ENCODE results near the gene ADD1. TPM values are rescaled to one million over a fixed set of nuclear protein-coding genes. Genes with fewer than 3 reads are reported as not detected.

ADD1 gene
- polyA plus RNA-seq, 1 donor, result 290 TPM

DNA sequence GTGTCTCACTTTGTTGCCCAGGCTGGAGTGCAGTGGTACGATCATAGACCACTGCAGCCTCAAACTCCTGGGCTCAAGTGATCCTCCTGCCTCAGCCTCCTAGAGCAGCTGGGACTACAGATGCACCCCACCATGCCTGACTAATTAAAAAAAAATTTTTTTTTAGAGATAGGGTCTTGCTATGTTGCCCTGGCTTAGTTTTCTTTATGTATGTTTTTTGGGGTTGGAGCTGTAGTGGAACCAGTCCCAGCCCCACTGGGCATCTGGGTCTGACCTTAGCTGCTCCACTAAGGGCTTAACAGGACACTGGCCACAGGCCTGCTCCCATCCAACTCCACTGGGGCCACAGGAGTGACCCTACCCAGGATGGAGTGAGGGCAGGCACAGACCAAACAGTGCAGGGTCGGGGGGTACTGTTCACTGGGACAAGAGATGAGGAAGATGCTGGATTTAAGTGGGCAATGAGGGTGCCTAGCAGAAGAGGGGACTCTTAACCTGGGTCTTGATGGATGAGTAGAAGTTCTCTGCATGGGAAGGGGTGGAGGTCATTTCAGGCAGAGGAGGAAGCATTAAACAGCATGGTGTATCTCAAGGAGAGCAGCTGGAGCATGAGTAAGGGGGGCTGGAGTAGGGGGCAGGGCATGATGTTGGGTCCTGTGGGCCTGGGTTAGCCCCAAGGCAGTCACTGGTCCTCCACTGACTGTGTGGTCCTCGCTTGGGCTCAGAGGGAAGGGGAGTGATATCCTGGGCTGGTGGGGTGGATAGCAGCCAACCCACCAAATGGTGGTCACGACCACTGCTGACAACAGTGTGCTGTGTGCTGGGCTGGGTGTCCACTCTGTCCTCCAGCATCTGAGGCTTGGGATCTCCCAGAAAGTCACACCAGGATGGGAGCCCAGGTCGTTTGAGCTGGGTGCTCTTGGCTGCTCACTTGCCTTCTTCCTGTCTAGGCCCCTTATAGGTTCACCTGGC, 24.1 kb upstream of the ADD1 start:
- no peak for DNase-seq

DNA sequence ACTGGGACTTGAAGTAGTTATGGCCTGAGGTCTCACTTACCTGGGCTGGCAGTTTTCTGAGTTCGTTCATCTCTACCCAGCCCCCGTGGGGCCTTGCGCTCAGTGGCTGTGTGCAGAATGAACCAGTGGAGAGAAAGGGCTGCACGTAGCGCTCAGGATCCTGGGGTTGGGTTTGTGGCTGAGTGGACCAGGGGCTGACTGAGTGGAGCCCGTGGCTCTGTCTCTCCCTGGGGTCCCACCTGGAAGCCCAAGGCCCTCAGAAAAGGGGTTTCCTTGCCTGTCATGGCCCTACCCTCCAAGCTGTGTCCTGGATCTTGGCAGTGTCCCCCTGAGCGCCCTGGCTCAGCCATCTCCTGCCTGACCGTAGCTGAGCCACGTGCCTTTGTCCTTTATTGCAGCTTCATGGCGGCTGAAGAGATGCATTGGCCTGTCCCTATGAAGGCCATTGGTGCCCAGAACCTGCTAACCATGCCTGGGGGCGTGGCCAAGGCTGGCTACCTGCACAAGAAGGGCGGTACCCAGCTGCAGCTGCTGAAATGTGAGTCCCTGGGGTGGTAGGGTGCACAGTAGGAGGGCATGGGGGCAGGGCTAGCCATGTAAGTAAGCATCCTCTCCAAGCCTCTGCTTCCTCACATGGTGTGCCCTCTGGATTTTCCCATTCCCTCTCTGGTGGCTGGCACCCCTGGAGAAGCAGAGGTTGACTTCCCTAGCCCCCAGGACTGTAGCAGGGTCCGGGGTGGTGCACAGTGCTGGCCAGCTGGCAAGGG, 23.2 kb upstream of the ADD1 start:
- DNase-seq, result no peak

DNA sequence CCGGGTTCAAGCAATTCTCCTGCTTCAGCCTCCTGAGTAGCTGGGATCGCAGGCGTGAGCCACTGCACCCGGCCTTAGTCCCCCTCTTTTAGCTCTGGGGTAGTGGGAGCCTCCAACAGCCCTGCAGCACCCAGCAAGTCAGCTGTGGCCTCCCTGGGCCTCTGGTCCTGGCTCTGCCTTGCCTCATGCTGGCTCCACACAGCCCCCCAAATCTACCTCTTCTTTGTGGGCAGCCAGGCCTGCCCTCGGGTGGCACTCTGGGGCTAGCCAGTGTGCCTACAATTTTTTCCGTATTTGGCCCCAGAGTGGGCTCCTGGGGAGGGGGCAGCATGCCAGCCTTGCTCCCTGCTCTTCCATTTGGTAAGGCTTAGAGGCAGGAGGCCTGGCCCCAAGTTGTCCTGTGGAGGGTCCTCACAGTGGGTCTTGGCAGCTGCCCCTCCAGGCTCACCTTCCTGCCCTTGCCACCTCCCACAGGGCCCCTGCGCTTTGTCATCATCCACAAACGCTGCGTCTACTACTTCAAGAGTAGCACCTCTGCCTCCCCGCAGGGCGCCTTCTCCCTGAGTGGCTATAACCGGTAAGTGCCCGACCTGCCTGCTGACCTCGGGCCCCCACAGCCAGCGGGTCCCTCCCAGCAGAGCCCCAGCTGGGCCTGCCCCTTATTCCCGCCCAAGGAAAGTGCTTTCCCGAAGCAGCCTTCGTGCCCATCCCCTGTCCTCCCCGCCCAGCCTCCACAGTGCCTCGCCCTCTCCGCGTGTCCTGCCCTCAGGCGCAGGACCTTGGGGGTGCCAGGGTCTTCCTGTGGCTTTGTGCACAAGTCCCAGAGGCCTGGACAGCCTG, 21.0 kb upstream of the ADD1 start:
- DNase-seq, result no peak

DNA sequence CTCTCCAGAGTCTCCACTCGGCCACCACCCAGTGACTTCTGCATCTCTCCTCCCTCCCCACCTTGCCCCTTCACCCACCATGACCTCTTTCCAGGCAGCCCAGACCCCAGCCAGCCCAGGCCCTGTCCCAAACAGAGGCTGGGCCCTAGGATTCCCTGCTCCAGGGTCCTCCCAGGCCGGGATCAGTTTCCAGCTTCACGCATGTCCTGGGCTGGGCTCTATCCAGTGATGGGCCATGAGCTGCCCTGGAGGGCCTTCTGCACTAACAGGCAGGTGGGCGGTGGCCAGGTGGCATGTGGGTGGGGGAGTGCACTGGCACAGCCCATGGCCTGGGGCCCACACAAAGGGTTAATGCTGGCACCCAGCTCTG, 20.4 kb upstream of the ADD1 start:
- no peak for DNase-seq

DNA sequence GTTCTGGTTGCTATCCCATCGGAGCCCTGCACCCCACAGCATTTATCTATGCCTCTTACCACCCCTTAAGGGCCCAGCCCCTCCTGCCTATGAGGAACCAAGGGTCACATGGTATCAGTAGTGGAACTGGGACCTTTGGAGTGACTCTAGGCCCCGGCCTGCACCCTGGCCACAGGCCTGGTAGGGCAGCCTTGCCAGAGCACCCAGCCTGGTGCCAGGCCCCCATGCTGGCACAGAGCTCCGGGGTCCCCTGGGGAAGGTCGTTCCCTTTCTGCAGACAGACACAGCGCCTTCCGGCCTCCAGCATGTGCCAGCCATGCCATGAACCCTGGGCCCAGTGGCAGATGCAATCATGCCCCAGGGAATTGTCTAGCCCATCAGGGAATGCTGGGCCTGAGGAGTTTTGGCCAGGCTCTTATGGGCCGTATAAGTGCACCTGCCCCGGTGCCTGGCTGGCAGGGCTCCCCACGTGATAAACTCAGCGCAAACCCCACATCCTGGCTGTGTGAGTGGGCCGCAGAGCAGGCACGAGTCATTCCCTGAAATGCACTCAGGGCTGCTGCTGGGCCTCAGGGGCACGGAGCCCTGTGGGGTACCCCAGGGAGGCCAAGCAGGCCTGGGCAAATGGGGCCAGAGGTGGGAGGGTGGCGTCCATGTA, 19.8 kb upstream of the ADD1 start:
- DNase-seq, result no peak

DNA sequence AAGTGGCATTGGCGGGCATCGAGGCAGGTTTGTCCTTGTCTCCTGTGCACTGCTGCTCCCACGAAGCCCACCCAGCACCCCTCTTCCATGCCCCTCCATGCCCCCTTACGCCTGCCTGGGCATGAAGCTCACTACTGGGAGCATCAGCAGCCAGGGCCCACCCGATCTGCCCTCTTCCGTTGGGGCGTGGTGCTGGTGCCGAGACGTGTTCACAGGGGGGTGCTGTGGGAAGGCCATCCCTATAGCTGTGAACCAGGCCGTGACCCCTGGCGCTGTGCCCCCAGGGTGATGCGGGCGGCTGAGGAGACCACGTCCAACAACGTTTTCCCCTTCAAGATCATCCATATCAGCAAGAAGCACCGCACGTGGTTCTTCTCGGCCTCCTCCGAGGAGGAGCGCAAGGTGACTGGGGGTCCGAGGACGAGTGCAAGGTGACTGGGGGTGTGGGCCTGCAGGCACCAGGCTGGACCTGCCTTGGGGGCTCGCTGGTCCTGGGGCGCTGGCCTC, 19.3 kb upstream of the ADD1 start:
- DNase-seq, result no peak

DNA sequence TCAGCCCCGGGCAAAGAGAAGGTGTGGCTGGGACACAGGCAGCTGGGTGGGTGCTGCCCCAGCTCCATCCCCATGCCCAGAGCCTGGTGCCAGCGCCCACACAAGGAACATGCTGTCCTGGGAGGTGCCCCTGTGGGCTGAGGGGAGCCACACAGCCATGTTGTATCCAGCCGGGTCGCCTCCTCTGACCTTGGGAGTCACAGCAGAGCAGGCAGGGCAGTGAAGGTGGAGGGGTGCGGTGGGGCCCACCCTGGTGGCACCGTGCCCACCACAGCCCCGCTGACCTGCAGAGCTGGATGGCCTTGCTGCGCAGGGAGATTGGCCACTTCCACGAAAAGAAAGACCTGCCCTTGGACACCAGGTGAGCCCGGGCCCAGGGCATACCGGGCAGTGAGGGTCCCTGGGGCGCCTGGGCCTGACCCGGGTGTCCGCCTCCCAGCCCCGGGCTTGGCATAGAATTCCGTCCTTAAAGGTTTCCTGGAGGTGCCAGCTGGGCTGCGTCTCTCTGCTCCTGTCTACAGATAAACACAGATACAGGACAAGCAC, 18.7 kb upstream of the ADD1 start:
- DNase-seq, result no peak

DNA sequence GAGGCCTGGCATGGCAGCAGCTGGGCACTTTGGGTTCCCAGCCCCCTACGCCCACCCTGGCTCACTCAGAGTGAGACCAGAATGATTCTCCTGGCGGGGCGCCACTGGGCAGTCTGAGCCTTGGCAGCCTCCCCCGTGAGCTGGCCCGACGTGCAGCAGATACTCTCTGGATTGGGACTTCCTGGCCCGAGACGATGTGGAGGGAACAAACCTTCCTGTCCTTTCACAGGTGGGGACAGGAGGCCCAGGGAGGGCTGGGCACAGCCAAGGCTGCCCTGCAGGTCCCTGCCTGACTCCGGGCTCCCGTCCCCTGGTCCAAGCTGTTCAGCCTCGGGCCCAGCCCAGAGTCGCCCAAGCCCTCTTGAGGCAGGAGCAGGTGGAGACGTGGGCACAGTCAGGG, 17.9 kb upstream of the ADD1 start:
- no peak for DNase-seq

DNA sequence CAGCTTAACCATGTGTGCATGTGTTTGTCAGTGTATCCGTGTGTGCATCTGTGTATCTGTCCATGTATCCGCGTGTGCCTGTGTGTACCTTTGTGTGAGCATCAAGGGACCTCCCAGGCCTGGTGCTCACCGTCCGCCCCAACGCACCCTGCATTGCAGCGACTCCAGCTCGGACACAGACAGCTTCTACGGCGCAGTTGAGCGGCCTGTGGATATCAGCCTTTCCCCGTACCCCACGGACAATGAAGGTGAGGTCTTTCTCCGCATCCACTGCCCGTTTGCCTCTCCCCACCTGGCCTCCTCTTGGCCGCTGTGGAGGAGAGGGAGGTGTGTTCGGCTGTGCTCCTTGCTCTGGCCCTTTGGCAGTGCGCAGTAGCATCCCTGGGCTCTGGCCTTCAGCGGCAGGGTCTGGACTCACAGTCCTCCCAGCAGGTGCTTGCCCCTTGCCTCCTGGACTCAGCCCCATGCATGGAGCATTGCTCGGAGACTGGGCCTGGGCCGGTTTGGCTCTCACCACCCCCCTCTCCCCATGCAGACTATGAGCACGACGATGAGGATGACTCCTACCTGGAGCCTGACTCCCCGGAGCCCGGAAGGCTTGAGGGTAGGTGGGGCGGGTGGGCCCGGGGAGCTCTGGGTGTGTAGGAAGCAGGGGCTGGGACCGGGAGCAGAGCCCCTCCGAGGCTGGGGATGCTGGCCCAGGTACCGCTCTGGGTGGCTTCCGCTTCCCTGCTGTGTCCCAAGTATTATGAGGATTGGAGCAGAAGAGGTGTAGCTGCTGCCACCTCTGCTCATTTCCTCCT, 16.4 kb upstream of the ADD1 start:
- DNase-seq, result no peak

DNA sequence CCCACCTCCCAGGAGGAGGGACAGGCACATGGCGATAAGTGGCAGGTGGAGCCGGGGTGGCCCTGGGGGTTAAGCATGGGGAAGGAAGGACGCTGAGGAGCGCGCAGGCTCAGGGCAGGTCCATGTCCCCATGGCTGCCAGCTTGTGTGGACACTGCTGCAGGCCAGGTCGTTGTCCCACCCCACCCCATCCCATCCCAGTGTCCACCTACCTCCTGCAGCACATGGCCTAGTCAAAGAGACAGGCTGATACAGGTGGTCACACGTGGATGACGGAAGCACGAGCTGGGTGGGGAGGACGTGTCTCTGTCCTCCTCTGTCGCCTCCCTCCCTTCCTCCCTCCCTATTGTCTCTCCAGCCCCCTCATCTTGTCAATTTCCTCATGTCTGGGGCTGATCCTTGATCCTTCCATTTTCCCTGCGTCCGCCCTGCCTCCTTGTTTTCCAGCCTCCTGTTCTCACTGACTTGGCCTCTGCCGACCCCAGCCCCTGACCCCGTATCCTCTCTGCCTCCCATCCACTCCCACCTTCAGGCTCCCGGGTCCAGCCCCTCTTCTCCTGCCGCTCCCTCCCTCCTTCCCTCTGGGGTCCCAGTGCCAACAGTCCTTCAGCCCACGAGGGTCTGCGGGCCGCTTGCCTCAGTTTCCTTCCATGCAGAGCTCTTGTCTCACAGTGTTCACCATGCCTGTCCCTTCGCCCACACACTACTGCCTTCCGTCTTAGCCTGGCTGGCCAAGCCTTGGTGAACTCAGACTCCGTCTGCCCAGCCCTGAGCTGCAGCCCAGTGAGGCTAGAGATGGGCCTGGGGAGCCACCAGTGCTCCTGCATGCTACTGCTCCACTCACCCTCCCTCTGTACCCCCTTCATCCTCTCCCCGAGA, 15.5 kb upstream of the ADD1 start:
- no peak for DNase-seq

DNA sequence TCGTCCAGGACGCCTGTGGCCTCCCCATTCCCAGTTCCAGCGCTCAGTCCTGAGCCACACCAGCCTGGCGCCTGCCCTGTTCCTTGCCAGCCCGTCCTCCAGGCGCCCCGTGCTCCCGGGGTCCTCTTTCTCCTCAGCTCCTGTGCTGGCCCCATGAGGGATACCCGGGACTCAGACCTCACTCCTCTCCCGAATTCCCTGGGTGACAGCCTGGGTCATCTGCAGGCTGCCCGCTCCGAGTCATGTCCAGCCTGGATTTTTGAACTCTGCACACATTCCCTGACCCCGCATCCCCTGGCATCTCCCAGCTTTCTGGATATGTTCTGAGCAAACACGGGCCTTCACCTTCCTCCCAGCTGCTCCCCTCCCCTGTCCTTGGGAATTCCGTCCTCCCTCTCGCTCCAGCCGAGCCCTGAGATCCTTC, 14.9 kb upstream of the ADD1 start:
- DNase-seq, result no peak

DNA sequence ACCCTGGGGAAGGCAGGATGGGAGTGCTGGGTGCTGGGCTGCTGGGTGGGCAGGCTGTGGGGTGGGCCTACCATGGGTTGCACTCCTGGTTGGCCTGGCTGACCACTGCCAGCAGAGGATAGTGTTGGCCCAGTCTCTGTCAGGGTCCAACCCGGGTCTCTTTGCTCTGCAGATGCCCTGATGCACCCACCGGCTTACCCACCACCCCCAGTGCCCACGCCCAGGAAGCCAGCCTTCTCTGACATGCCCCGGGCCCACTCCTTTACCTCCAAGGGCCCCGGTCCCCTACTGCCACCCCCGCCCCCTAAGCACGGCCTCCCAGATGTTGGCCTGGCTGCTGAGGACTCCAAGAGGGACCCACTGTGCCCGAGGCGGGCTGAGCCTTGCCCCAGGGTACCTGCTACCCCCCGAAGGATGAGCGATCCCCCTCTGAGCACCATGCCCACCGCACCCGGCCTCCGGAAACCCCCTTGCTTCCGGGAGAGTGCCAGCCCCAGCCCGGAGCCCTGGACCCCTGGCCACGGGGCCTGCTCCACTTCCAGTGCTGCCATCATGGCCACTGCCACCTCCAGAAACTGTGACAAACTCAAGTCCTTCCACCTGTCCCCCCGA, 14.2 kb upstream of the ADD1 start:
- no peak for DNase-seq

DNA sequence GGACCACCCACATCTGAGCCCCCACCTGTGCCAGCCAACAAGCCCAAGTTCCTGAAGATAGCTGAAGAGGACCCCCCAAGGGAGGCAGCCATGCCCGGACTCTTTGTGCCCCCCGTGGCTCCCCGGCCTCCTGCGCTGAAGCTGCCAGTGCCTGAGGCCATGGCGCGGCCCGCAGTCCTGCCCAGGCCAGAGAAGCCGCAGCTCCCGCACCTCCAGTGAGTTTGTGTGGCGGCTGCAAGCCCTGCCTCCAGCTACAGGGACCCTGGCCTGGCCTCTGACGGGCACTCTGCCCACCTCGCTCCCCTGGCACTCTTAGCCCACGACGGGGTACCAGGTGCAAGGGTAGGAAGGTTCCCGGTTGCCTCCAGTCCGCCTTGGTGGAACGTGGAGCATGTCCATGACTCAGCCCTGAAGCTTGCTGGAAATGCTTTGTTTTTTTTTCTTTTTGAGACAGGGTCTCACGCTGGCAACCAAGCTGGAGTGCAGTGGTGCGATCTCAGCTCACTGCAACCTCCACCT, 13.7 kb upstream of the ADD1 start:
- DNase-seq, result no peak

DNA sequence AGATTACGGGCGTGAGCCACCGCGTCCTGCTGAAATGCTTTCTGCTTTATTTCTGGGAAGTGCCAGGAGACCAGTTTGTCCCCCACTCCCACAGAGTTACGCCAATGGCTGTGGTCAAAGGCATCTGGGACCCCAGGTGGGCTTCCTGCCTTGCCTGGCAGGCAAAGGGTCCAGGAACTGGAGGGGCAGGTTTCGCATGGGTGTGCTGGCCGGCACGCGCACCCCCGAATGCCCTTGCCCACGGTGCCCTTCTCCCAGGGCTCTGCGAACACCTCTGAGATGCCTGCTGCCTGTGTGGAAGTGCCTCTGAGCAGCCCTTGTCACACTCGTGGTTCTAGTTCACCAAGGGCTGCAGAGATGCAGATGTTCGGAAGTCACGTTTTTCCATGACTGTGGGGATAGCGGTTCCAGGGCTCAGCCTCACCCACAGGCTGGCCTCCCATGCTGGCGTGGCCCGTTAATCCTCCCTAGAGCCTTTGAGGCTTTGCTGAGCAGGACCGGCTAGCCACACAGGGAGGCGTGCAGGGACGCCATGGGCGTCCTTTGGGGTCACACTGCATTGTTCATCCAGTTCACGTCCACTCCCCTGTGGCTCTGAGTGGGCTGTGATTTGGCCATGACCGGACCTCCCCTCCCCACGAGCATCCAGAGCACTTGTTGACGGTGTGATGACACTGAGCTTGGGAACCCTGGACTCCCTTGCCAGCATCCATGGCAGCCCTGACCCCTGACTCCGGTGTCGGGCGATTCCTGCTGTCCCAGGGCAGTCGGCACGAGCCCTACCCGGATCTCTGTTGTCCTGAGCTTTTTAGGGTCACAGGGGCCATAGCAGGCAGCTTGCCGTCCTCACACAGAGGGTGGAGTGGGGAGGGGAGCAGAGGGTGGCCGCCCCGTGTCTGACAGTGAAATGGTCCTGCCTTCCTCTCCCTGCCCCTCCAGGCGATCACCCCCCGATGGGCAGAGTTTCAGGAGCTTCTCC, 12.7 kb upstream of the ADD1 start:
- no peak for DNase-seq

DNA sequence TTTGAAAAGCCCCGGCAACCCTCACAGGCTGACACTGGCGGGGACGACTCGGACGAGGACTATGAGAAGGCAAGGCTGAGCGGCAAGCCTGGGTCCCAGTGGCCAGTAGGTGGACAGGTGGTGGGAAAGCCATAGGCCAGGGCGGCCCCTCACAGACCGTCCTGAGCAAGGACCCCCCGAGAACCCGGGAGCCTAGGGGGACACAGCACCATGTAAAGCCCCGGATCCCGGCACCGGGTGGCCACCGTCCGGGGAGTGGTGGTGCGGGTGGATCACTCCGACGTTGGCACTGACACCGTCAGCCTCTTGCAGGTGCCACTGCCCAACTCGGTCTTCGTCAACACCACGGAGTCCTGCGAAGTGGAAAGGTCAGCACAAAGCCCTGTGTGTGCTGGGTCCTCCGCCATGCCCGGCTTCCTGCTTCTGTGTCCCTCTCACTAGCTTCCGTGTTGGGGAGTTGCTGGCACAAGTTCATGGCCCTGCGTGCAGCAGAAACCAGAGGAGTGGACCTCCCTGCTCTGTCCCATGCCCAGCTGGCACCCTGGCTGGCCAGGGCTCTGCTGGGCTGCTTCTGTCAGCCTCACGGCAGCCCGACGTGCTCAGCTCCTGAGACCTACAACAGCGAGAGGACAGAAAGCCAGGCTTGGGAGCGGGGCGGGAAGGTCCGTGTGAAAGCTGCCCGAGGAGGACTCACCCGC, 11.9 kb upstream of the ADD1 start:
- DNase-seq, result no peak

DNA sequence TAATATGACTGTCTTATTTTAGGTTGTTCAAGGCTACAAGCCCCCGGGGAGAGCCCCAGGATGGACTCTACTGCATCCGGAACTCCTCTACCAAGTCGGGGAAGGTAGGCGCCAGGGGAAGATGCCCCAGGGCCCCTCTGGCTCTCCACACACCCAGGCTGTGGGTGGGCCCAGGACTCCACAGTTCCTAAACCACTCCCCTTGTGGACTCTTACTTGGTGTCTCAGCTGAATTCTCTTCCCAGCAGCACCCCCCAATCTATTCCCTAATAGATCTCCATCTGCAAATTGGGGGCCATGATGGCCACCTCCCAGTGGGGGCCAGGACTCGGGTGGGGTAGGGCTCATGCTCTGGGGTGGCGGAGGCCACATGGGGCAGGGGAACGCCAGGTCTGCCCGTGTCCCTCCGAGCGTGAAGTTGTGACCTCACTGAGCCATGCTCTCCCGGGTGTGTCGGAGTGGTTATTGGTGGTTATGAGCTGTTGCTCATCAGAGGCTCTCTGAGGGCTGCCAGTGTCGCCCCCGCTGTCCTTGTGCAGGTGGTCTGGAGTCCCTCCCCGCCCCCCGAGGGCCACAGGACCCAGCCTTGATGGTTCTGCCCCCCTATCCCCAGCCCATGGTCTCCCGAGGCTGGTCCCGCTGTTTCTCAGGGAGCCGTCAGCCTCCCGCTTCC, 11.2 kb upstream of the ADD1 start:
- no peak for DNase-seq

All from left kidney (tissue), 2 donors.